HUES6 (cell line): ENCODE data around the gene PCED1B.
A peak's percentile ranks its signal among the peaks of the same experiment; 100 is the strongest.

Experiments used
- H3K27ac ChIP-seq: 2 replicates; pipeline ENCODE4 v1.7.0; 2013; ENCODE audit warnings: low read depth, mild to moderate bottlenecking, low read length, inconsistent platforms
- H3K27me3 ChIP-seq: 2 replicates; pipeline ENCODE4 v1.6.1; 2013; ENCODE audit warnings: low read length; ENCODE audit not compliant: control insufficient read depth, insufficient read depth
- H3K36me3 ChIP-seq: 2 replicates; pipeline ENCODE4 v1.6.1; 2013; ENCODE audit warnings: low read length; ENCODE audit not compliant: control insufficient read depth, insufficient read depth
- H3K4me1 ChIP-seq: 2 replicates; pipeline ENCODE4 v1.6.1; 2013; ENCODE audit warnings: low read length; ENCODE audit not compliant: control insufficient read depth, insufficient read depth
- H3K4me3 ChIP-seq: 2 replicates; pipeline ENCODE4 v1.5.1; 2013; ENCODE audit warnings: low read depth, low read length
- H3K9ac ChIP-seq: one replicate; pipeline ENCODE4 v1.6.1; 2013; ENCODE audit warnings: mild to moderate bottlenecking, low read length
- H3K9me3 ChIP-seq: 2 replicates; pipeline ENCODE4 v1.6.1; 2013; ENCODE audit warnings: low read depth, low read length; ENCODE audit not compliant: control insufficient read depth, insufficient read depth

PCED1B gene

DNA sequence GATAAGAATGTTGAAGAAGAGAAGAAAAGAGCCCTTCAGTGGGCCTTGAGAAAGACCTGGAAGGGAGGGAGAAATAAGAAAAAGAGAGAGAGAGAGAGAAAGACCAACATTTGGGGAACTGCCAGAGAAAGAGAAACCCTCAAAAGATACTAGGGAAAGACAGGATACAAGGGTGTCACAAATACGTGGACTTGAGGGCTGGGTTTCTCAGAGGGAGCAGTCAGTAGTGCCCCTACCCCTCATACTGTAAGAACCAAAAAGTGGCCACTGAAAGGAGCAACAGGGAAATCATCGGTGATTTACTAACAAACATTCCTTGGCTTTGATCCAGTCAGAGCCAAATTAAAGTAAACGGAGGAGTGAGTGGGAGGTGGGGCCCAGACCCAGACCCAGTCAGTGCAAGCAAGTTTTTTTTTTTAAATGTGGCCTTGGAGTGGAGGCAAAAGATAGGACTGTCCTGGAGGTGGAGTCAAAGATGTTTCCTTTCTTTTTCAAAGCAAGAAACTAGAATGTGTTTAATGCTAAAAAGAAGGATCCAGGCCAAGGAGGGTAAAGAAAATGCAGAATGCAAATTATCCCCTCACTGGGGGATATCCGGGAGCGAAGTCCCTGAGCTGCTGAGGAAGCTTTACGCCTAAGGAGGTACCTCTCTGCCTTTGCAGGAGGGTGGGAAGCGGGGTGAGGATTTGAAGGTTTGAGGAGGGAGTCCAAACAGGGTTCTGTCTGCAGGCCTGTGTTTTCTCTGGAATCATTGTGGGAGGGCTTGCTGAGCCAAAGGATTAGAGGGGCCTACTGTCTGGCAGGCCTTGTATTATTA lies 143.8 kb downstream of the PCED1B start:
- Histone ChIP-seq H3K36me3 (no peaks in the 10 kb centered on the region), H3K27me3 (no peaks in the 10 kb centered on the region), H3K9ac (peak overlapping the region; percentile 77), H3K27ac (peak overlapping the region; percentile 91), H3K4me3 (peak overlapping the region; percentile 48), H3K9me3 (no peaks in the 10 kb centered on the region), H3K4me1 (peaks cover 66% of the 10 kb centered on the region)

DNA sequence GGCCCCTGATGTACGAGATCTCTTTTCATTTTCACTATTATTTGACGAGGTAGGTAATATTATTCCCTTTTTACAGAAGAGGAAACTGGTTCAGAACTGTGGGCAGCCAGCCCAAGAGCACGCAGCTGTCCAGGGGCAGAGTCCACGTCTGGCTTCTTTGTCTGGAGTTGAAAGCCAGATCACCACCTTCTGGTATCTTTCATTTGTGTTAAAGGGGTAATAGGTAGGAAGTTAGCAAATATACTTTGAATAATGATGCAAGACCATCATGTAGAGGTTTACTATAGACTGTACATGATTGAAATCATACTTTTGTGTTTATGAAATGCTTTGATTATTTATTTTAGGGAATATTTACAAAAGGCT lies 144.4 kb downstream of the PCED1B start:
- H3K27me3 ChIP-seq = no peaks in the 10 kb centered on the region
- no peaks in the 10 kb centered on the region for H3K9me3 ChIP-seq
- peak overlapping the region; percentile 48 for H3K4me3 ChIP-seq
- peak overlapping the region; percentile 91 for H3K27ac ChIP-seq
- peak overlapping the region; percentile 77 for H3K9ac ChIP-seq
- peaks cover 65% of the 10 kb centered on the region for H3K4me1 ChIP-seq
- H3K36me3 ChIP-seq = no peaks in the 10 kb centered on the region; the same call in 1 of the 2 replicates

DNA sequence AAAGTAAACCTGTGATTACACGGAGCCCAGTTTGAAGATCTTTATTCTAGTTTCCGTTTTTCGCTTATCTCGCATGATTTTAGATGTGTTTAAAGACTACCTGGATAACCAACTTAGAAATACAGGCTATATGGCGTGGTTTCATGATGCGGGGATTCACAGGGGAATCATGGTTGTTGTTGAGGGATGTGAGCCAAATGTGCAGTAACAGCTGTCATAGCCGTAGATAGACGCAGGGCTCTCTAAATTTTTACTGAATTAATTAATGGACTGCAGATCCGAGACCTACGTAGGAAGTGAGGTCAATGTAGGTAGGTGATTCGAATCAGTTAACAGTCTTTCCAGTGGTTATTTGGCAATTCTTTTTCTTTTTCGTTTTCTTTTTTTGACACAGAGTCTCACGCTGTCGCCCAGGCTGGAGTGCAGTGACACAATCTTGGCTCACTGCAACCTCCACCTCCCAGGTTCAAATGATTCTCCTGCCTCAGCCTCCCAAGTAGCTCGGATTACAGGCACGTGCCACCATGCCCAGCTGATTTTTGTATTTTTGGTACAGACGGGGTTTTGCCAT lies 145.2 kb downstream of the PCED1B start:
- peaks cover 60% of the 10 kb centered on the region for H3K4me1 ChIP-seq
- H3K27ac ChIP-seq = peak overlapping the region; percentile 91
- H3K9ac ChIP-seq = peak overlapping the region; percentile 77
- peak overlapping the region; percentile 48; the same call in 1 of the 2 replicates for H3K4me3 ChIP-seq
- no peaks in the 10 kb centered on the region for H3K9me3 ChIP-seq
- H3K27me3 ChIP-seq = no peaks in the 10 kb centered on the region
- H3K36me3 ChIP-seq = no peaks in the 10 kb centered on the region; the same call in 1 of the 2 replicates

DNA sequence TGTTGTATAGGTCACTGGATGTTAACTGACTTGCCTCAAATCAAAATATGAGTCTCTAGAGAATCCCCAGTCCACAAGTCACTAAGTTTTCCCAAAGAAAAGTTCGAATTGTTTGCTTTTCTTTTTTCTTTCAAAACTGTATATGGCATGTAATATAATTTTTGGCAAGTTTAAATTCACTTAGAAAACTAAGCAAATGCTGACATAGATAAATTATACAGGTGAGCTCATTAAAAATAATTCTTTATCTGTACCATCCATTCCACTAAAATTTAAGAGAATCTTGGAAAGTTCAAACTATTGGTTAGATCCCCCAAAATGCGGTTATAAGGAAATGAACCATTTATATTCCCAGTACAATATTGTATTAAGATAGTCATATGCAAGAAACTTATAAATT lies 145.9 kb downstream of the PCED1B start:
- H3K9ac ChIP-seq = no peak overlapping the region
- peaks cover 58% of the 10 kb centered on the region for H3K4me1 ChIP-seq

GRCh38 chr12:47226199-47226598 lies 146.8 kb downstream of the PCED1B start:
- Histone ChIP-seq H3K27ac (peak overlapping the region; percentile 28; the same call in 1 of the 2 replicates), H3K4me3 (no peak overlapping the region; the same call in 1 of the 2 replicates), H3K36me3 (no peaks in the 10 kb centered on the region; the same call in 1 of the 2 replicates), H3K27me3 (no peaks in the 10 kb centered on the region), H3K9me3 (no peaks in the 10 kb centered on the region), H3K9ac (no peak overlapping the region), H3K4me1 (peaks cover 50% of the 10 kb centered on the region)

More for the DNA sequence above, 145.9 kb downstream of the PCED1B start:
- no peaks in the 10 kb centered on the region for H3K9me3 ChIP-seq
- peak overlapping the region; percentile 21; the same call in 1 of the 2 replicates for H3K27ac ChIP-seq
- H3K27me3 ChIP-seq = no peaks in the 10 kb centered on the region
- peak overlapping the region; percentile 6; the same call in 1 of the 2 replicates for H3K4me3 ChIP-seq
- H3K36me3 ChIP-seq = no peaks in the 10 kb centered on the region; the same call in 1 of the 2 replicates

GRCh38 chr12:47228802-47229201 lies 149.4 kb downstream of the PCED1B start:
- Histone ChIP-seq H3K4me3 (no peak overlapping the region), H3K4me1 (peaks cover 37% of the 10 kb centered on the region), H3K36me3 (no peaks in the 10 kb centered on the region; the same call in 1 of the 2 replicates), H3K27me3 (no peaks in the 10 kb centered on the region), H3K9ac (no peak overlapping the region), H3K27ac (no peak overlapping the region), H3K9me3 (no peaks in the 10 kb centered on the region)

- Histone ChIP-seq H3K27ac (peak overlapping the region; percentile 7; the same call in 1 of the 2 replicates), H3K9me3 (peaks cover 8% of the 10 kb centered on the region; the same call in 1 of the 2 replicates), H3K4me1 (peaks cover 17% of the 10 kb centered on the region; the same call in 1 of the 2 replicates), H3K36me3 (peaks cover 9% of the 10 kb centered on the region; the same call in 1 of the 2 replicates), H3K4me3 (no peak overlapping the region; the same call in 1 of the 2 replicates), H3K9ac (no peak overlapping the region), H3K27me3 (no peaks in the 10 kb centered on the region)
These were observed 152.0 kb downstream of the PCED1B start for GRCh38 chr12:47231456-47231855.

DNA sequence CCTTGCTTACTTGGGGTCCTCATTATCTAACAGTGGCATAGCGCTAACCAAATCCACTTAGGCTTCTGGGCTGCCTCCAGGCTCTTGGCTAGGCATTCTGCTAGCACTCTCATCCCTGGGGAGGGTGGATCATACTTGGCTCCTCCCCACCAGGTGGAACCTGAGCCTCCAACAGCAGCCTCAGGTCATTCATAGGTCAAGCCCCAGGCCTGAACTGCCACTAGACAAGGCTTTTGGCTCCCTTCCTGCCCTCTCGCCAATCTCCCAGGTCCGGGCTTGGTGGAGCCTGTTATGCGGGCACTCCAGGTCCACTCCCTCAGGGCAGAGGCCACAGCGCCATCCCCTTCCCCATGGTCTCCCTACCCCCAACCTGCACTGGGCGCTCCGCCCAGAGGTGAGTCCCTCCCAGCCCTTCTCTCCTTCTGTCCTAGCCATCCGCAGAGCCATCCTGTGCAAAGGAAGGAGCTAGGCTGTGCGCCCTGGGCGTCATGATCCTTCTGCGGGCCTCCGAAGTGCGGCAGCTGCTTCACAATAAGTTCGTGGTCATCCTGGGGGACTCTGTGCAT lies 155.2 kb downstream of the PCED1B start:
- Histone ChIP-seq H3K9me3 (peaks cover 8% of the 10 kb centered on the region; the same call in 1 of the 2 replicates), H3K27ac (no peak overlapping the region), H3K36me3 (peaks cover 9% of the 10 kb centered on the region; the same call in 1 of the 2 replicates), H3K27me3 (no peaks in the 10 kb centered on the region), H3K4me3 (no peak overlapping the region), H3K9ac (no peak overlapping the region), H3K4me1 (peaks cover 23% of the 10 kb centered on the region; the same call in 1 of the 2 replicates)

DNA sequence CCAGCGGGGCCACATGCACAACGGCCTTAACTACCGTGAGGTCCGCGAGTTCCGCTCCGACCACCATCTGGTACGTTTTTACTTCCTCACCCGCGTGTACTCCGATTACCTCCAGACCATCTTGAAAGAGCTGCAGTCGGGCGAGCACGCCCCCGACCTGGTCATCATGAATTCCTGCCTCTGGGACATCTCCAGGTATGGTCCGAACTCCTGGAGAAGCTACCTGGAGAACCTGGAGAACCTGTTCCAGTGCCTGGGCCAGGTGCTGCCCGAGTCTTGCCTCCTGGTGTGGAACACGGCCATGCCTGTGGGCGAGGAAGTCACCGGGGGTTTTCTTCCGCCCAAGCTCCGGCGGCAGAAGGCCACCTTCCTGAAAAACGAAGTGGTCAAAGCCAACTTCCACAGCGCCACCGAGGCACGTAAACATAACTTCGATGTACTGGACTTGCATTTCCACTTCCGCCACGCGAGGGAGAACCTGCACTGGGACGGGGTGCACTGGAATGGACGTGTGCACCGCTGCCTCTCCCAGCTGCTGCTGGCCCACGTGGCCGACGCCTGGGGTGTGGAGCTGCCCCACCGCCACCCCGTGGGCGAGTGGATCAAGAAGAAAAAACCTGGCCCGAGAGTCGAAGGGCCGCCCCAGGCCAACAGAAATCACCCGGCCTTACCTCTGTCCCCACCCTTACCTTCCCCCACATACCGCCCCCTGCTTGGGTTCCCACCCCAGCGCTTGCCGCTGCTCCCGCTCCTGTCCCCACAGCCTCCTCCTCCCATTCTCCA lies 156.0 kb downstream of the PCED1B start:
- Histone ChIP-seq H3K4me3 (no peak overlapping the region), H3K27me3 (no peaks in the 10 kb centered on the region), H3K4me1 (peaks cover 23% of the 10 kb centered on the region; the same call in 1 of the 2 replicates), H3K27ac (no peak overlapping the region), H3K9me3 (peaks cover 8% of the 10 kb centered on the region; the same call in 1 of the 2 replicates), H3K36me3 (peaks cover 9% of the 10 kb centered on the region; the same call in 1 of the 2 replicates), H3K9ac (no peak overlapping the region)

DNA sequence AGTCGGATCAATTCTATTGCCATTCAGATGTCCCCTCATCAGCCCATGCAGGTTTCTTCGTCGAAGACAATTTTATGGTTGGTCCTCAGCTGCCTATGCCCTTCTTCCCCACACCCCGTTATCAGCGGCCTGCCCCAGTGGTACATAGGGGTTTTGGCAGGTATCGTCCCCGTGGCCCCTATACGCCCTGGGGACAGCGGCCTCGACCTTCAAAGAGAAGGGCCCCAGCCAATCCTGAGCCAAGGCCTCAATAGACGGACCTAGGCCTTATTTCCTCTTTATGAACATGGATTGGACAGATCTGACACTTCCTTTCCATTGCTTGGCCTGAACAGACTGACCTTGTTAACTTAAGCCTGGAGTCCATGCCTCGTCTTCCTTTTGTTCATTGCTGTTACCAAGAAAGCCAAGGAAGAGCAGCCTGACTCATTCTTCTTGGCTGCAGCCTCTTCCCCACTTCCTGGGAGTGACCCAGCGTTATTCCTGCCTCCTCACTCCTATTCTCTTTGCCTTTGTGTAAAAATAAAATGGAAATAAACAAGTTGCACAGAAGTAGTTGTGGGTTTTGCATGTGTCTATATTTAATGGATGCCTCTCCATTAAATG lies 156.8 kb downstream of the PCED1B start:
- H3K9ac ChIP-seq = no peak overlapping the region
- H3K27ac ChIP-seq = no peak overlapping the region

More for the DNA sequence above, 156.8 kb downstream of the PCED1B start:
- Histone ChIP-seq H3K4me1 (peaks cover 23% of the 10 kb centered on the region; the same call in 1 of the 2 replicates), H3K9me3 (peaks cover 8% of the 10 kb centered on the region; the same call in 1 of the 2 replicates), H3K27me3 (no peaks in the 10 kb centered on the region), H3K36me3 (peaks cover 9% of the 10 kb centered on the region; the same call in 1 of the 2 replicates), H3K4me3 (no peak overlapping the region)
